Body of pancreas (tissue), 4 donors: ENCODE results near the gene ZFAND3. TPM values are rescaled to one million over a fixed set of nuclear protein-coding genes. Genes with fewer than 3 reads are reported as not detected.

Source experiments
- ATAC-seq: fragments of 150-250 bp; one replicate; pipeline ENCODE4 v1.9.1; 2016
- DNase-seq, 4 donors: peaks; one replicate each; pipeline ENCODE4 v3.0.0-alpha.2; 2019
- H3K27ac ChIP-seq, 4 donors: fragments of 200-600 bp; sonication (generic); 1 replicate in 3 of 4; 2 replicates in 1 of 4; pipeline versions ENCODE4 v1.5.1 to v1.6.1; 2016 to 2019; ENCODE audit warnings: mild to moderate bottlenecking in 1 of 4, mixed read lengths in 1 of 4, moderate library complexity in 1 of 4
- H3K27me3 ChIP-seq, 2 donors: fragments of 200-600 bp; sonication (generic); one replicate each; pipeline ENCODE4 v1.6.0; 2016; ENCODE audit warnings: mild to moderate bottlenecking in 1 of 2
- H3K36me3 ChIP-seq, 2 donors: fragments of 200-600 bp; sonication (generic); replicated peaks in 1 of 2; 2 replicates each; pipeline ENCODE4 v1.5.1; 2016; ENCODE audit warnings: low read depth in 2 of 2; ENCODE audit not compliant: insufficient read depth in 1 of 2
- H3K4me1 ChIP-seq: fragments of 200-600 bp; sonication (generic); one replicate; pipeline ENCODE4 v1.6.0; 2016
- H3K4me3 ChIP-seq, 2 donors: fragments of 200-600 bp; sonication (generic); 1 replicate in 1 of 2; 2 replicates in 1 of 2; pipeline ENCODE4 v1.5.1; 2016 to 2019
- H3K9me3 ChIP-seq, 3 donors: fragments of 200-600 bp; sonication (generic); 1 replicate in 2 of 3; 2 replicates in 1 of 3; pipeline ENCODE4 v1.5.1; 2016
- POLR2A ChIP-seq, 3 donors: fragments of 450-650 bp; IDR thresholded peaks; one replicate each; pipeline ENCODE4 v1.6.1; 2016; ENCODE audit warnings: antibody characterized with exemption in 3 of 3, mild to moderate bottlenecking in 2 of 3
- WGBS, 2 donors: methylation state at CpG; one replicate each; pipeline ENCODE4 v1.1.5; 2017; 5-methylcytosine and 5-hydroxymethylcytosine counted together
- intact Hi-C: fragments of 100-400 bp; cut with DNase I; formaldehyde crosslinking; loops from one replicate; pipeline ENCODE4 v1.15.1; 2023
- total RNA-seq, 2 donors: library from RNA; depleted of rRNA; stranded (reverse); fragments of >200 nt; gene quantifications; one replicate each; pipeline ENCODE4 v1.1.0, GENCODE V29; 2016
- TF ChIP-seq, protein P1 (sequence below), 7 experiments: fragments of 450-650 bp in 4 of 7; fragments of 200-600 bp in 3 of 7; sonication (generic) in 3 of 7; IDR thresholded peaks; one replicate each; pipeline ENCODE4 v1.5.1; 2016 to 2019; ENCODE audit warnings: antibody characterized with exemption in 7 of 7

ZFAND3 gene
- total RNA-seq, 2 donors from 2014 or later, result 20.8 to 27.0 TPM

DNA sequence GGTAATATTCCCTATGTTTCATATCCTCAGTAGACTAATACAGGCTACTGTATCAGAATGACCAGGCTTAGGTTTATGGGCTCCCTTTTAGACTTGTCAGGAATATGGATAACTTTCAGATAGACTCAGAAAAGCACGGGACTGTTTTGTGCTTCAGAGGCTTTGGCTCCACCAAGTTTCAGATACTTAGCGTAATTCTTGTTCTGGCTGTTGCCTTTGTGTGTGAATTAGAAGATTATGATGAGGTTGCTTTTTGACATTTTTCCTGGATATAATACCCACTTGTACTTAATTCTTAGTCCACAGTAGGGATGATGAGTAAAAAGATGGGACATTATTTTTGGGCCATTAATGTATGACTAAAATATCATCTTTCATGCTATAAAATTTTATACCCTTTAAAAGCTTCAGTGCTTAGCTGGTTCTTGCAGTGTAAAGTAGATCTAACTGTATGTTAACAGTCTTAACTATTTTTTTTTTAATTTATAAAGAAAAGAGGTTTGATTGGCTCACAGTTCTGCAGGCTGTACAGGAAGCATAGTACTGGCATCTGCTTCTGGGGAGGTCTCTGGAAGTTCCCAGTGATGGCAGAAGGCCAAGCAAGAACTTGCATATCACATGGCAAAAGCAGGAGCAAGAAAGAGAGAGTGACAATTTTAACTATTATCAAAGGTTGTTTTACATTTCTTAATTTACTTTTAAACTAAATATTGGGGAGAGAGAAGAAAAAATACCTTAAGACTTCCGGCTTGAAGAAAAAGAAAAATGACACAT lies 120.7 kb downstream of the ZFAND3 start:
- DNase-seq, result peak; percentile 18 to 58 (median 41)
- intact Hi-C loops, result no loop called here
- H3K4me1 ChIP-seq, result peaks cover 7% of the 10 kb centered on the region
- 76 to 94% methylated on average over 3 of the region's 3 CpGs for WGBS, 2 donors
- no peaks in the 10 kb centered on the region for H3K9me3 ChIP-seq
- H3K4me3 ChIP-seq, result no peak overlapping the region
- ATAC-seq, result no peak
- no peaks in the 10 kb centered on the region for H3K27me3 ChIP-seq
- no peak overlapping the region for H3K27ac ChIP-seq
- no peaks in the 10 kb centered on the region for H3K36me3 ChIP-seq
- no peak for TF ChIP-seq POLR2A (IDR thresholded peaks at IDR 0.05)
- TF ChIP-seq, protein P1, sequence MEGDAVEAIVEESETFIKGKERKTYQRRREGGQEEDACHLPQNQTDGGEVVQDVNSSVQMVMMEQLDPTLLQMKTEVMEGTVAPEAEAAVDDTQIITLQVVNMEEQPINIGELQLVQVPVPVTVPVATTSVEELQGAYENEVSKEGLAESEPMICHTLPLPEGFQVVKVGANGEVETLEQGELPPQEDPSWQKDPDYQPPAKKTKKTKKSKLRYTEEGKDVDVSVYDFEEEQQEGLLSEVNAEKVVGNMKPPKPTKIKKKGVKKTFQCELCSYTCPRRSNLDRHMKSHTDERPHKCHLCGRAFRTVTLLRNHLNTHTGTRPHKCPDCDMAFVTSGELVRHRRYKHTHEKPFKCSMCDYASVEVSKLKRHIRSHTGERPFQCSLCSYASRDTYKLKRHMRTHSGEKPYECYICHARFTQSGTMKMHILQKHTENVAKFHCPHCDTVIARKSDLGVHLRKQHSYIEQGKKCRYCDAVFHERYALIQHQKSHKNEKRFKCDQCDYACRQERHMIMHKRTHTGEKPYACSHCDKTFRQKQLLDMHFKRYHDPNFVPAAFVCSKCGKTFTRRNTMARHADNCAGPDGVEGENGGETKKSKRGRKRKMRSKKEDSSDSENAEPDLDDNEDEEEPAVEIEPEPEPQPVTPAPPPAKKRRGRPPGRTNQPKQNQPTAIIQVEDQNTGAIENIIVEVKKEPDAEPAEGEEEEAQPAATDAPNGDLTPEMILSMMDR (IDR thresholded peaks at IDR 0.05), result no peak

DNA sequence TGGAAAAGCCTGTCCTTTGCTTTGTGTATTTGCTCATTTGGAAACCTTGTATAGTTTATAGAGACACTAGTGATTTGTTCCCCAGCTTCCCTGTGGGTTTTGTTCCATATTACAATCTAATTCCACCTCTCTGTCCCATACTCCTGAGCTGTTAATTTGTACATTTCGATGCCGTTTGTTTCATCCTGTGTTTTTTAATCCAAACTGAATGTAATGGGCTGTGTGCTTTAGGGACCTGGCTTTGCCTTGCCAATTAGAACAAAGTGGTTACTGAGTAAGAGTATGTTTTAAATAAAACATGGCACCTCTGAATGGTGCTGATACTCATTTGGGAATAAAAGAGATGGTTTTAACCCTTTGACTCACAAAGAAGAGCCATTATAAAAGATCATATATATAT lies 122.3 kb downstream of the ZFAND3 start:
- intact Hi-C loops, result no loop called here
- 77 to 89% methylated on average over 2 of the region's 2 CpGs for WGBS, 2 donors
- Histone ChIP-seq H3K9me3 (no peaks in the 10 kb centered on the region), H3K27ac (no peak overlapping the region), H3K36me3 (no peaks in the 10 kb centered on the region), H3K4me3 (no peak overlapping the region), H3K4me1 (peaks cover 14% of the 10 kb centered on the region), H3K27me3 (no peaks in the 10 kb centered on the region)
- ATAC-seq, result no peak
- no peak for DNase-seq
- TF ChIP-seq, protein P1 (IDR thresholded peaks at IDR 0.05), result no peak
- no peak for TF ChIP-seq POLR2A (IDR thresholded peaks at IDR 0.05)

DNA sequence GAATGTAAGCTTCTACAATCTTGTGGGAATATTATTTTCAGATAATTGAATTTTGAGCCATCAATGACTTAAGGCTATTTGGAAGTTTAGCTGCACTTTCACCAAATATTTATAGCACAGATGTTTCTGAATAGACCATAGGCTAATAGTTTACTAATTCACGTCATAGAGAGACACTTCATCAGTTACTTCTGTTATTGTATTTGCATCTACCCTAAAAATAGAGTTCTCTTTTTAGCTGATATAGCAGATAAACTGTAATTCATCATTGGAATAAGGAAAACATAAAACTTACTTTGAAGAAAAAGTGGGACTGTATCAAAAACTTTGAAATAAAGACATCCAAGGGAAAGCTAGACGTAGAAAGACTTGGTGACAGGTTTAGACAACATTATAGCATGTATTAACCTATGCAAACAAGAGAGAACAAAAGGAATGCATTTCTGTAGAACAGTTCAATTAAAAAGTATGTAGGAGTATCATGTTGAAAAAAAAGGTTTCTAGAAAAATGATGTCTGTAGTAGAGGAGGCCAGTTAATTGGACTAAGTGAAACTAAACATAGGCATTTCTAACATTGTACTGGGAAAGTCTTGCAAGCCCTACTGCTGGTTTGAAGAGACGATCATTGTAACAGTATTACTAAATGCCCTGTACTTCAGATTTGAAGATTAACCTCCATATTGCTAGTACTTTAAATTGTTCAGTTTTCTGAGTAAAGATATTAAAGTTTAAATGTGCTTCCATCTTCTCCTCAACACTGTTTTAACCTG lies 123.3 kb downstream of the ZFAND3 start:
- intact Hi-C loops, result no loop called here
- no peak for ATAC-seq
- no peaks in the 10 kb centered on the region for H3K27me3 ChIP-seq
- TF ChIP-seq, protein P1 (IDR thresholded peaks at IDR 0.05), result no peak
- TF ChIP-seq POLR2A (IDR thresholded peaks at IDR 0.05), result no peak
- no peaks in the 10 kb centered on the region for H3K9me3 ChIP-seq
- 54 to 78% methylated on average over 3 of the region's 3 CpGs for WGBS, 2 donors
- peaks cover 14% of the 10 kb centered on the region for H3K4me1 ChIP-seq
- H3K36me3 ChIP-seq, result no peaks in the 10 kb centered on the region
- H3K27ac ChIP-seq, result no peak overlapping the region
- no peak for DNase-seq
- no peak overlapping the region for H3K4me3 ChIP-seq

DNA sequence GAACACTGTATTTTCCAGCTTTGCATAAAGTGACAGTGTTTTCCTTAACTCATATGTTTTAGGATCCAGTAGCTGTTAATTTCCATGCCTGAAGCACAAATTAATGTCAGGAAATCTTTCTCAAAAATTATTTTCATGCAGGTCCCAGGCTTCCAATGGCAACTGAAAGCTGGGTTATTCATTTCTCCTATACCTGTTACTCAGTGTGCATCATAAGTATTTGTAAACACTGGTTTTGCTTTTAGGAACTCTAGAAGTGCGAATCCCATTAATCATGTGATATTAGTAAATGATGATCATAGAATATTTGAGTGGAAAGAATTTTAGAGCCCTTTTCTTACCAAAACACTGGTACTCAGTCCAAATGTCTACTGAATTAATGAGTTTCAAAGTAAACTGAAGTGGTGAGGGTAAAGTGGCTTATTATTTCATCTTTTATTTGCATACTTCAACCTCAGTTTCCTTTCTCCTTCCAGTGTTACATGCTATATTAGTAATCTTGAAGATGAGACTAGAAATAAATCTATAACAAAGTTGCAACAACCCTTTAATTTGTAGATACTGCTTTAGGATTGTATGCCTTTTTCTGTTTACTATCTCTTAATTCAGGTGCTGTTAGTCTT lies 124.0 kb downstream of the ZFAND3 start:
- H3K4me1 ChIP-seq, result peaks cover 22% of the 10 kb centered on the region
- H3K9me3 ChIP-seq, result no peaks in the 10 kb centered on the region
- no peak overlapping the region for H3K27ac ChIP-seq
- intact Hi-C loops, result no loop called here
- ATAC-seq, result no peak
- DNase-seq, result no peak
- 94 to 96% methylated on average over 1 of the region's 1 CpG for WGBS, 2 donors
- no peak overlapping the region for H3K4me3 ChIP-seq
- TF ChIP-seq, protein P1 (IDR thresholded peaks at IDR 0.05), result no peak
- no peak for TF ChIP-seq POLR2A (IDR thresholded peaks at IDR 0.05)
- H3K36me3 ChIP-seq, result no peaks in the 10 kb centered on the region
- no peaks in the 10 kb centered on the region for H3K27me3 ChIP-seq
